B cell (primary cell): ENCODE measurements around the gene JAG1. TPM values are rescaled to one million over a fixed set of nuclear protein-coding genes. Genes with fewer than 3 reads are reported as not detected.

Experiments used
- ATAC-seq: fragments of 200-7000 bp; cut with Tn5 transposase; one replicate; pipeline ENCODE4 v1.10.0; 2021; ENCODE audit warnings: low read depth, mild to moderate bottlenecking, moderate number of reproducible peaks, moderate library complexity
- CTCF ChIA-PET: fragments of 350-600 bp; sonication (Branson Sonifier 250); formaldehyde crosslinking; loops from one replicate; lab custom pipeline; 2021; ENCODE audit warnings: antibody characterized with exemption, inconsistent platforms; lab: Charles Lee
- POLR2A ChIA-PET: fragments of 350-600 bp; sonication (Branson Sonifier 250); formaldehyde crosslinking; loops from one replicate; lab custom pipeline; 2021; ENCODE audit warnings: antibody characterized with exemption; lab: Charles Lee
- DNase-seq: peaks from one replicate; pipeline ENCODE4 v3.0.0; 2013
- H2AFZ ChIP-seq: 2 replicates; pipeline ENCODE4 v1.6.1; 2012; ENCODE audit warnings: mild to moderate bottlenecking, low read depth, low read length; ENCODE audit not compliant: insufficient read depth, poor library complexity, severe bottlenecking
- H3K27ac ChIP-seq, 2 donors: 1 replicate in 1 of 2; 2 replicates in 1 of 2; pipeline ENCODE4 v1.5.1; 2012 to 2013; ENCODE audit warnings: low read length in 2 of 2, mild to moderate bottlenecking in 2 of 2, moderate library complexity in 1 of 2
- H3K27me3 ChIP-seq, 4 experiments: fragments of 200-600 bp in 1 of 4; sonication (generic) in 1 of 4; replicated peaks in 1 of 4; 1 replicate in 2 of 4; 2 replicates in 2 of 4; pipeline versions ENCODE4 v1.6.1 to v1.7.0; 2013 to 2016; ENCODE audit warnings: low read length in 3 of 4, mild to moderate bottlenecking in 2 of 4, mixed read lengths in 1 of 4, moderate library complexity in 1 of 4; ENCODE audit not compliant: insufficient read depth in 4 of 4, control insufficient read depth in 3 of 4; ENCODE audit errors: control extremely low read depth in 1 of 4
- H3K36me3 ChIP-seq, 2 experiments: replicated peaks in 1 of 2; 1 replicate in 1 of 2; 2 replicates in 1 of 2; pipeline versions ENCODE4 v1.6.1 to v1.7.1; 2013; ENCODE audit warnings: low read length in 1 of 2; ENCODE audit not compliant: insufficient read depth in 2 of 2, control insufficient read depth in 1 of 2; ENCODE audit errors: control extremely low read depth in 1 of 2, extremely low read depth in 1 of 2
- H3K4me1 ChIP-seq, 2 donors: fragments of 200-600 bp in 1 of 2; sonication (generic) in 1 of 2; 1 replicate in 1 of 2; 2 replicates in 1 of 2; pipeline versions ENCODE4 v1.5.1 to v1.6.1; 2013 to 2017; ENCODE audit warnings: low read length in 2 of 2; ENCODE audit not compliant: control insufficient read depth in 2 of 2, insufficient read depth in 2 of 2
- H3K4me2 ChIP-seq: replicated peaks from 2 replicates; pipeline ENCODE3; 2012; ENCODE audit warnings: mild to moderate bottlenecking, low read depth, low read length; ENCODE audit not compliant: poor library complexity, severe bottlenecking
- H3K4me3 ChIP-seq, 5 experiments: fragments of 200-600 bp in 1 of 5; sonication (generic) in 1 of 5; 1 replicate in 3 of 5; 2 replicates in 2 of 5; pipeline versions ENCODE4 v1.5.1 to v1.7.0; 2011 to 2016; ENCODE audit warnings: low read length in 4 of 5, mild to moderate bottlenecking in 4 of 5, low read depth in 2 of 5, control low read depth in 1 of 5, moderate library complexity in 1 of 5; ENCODE audit not compliant: insufficient read depth in 1 of 5; ENCODE audit errors: control extremely low read depth in 1 of 5, extremely low read depth in 1 of 5
- H3K79me2 ChIP-seq: fragments of 200-600 bp; sonication (generic); one replicate; pipeline ENCODE4 v1.6.0; 2016; ENCODE audit warnings: low read length; ENCODE audit not compliant: control insufficient read depth, insufficient read depth
- H3K9ac ChIP-seq: fragments of 200-600 bp; sonication (generic); 2 replicates; pipeline ENCODE4 v1.6.1; 2017; ENCODE audit warnings: mild to moderate bottlenecking, low read length, moderate library complexity
- H3K9me3 ChIP-seq, 3 donors: one replicate each; pipeline versions ENCODE4 v1.6.1 to v1.7.1; 2013; ENCODE audit warnings: low read length in 2 of 3; ENCODE audit not compliant: control insufficient read depth in 2 of 3, insufficient read depth in 1 of 3; ENCODE audit errors: control extremely low read depth in 1 of 3
- H4K20me1 ChIP-seq: 2 replicates; pipeline ENCODE4 v1.6.0; 2012; ENCODE audit warnings: mild to moderate bottlenecking, low read length; ENCODE audit not compliant: insufficient read depth, control insufficient read depth, poor library complexity, severe bottlenecking
- H3K27ac Mint-ChIP-seq: one replicate; pipeline ENCODE4 v1.8.0; 2021; ENCODE audit warnings: mixed read lengths
- H3K27me3 Mint-ChIP-seq: one replicate; pipeline ENCODE4 v1.8.0; 2021; ENCODE audit warnings: mixed read lengths
- H3K4me1 Mint-ChIP-seq: one replicate; pipeline ENCODE4 v1.8.0; 2021; ENCODE audit warnings: mixed read lengths
- H3K4me3 Mint-ChIP-seq: one replicate; pipeline ENCODE4 v1.8.0; 2021; ENCODE audit warnings: mixed read lengths
- H3K9me3 Mint-ChIP-seq: one replicate; pipeline ENCODE4 v1.8.0; 2022; ENCODE audit warnings: mixed read lengths; ENCODE audit not compliant: insufficient read depth
- EZH2 ChIP-seq: IDR thresholded peaks from 2 replicates; pipeline ENCODE4 v1.6.1; 2012; ENCODE audit warnings: borderline replicate concordance, low read depth, mild to moderate bottlenecking, moderate library complexity, low read length; ENCODE audit not compliant: insufficient read depth, poor library complexity, severe bottlenecking
- WGBS: methylation state at CpG from one replicate; pipeline ENCODE4 v1.1.5; 2013; ENCODE audit warnings: missing lambda C conversion rate; ENCODE audit not compliant: insufficient coverage; 5-methylcytosine and 5-hydroxymethylcytosine counted together
- intact Hi-C: fragments of 100-400 bp; cut with micrococcal nuclease; formaldehyde crosslinking; loops from one replicate; pipeline ENCODE4 v1.10.0; 2022
- polyA plus RNA-seq: library from polyadenylated mRNA; depleted of rRNA; stranded (reverse); fragments of >200 nt; gene quantifications from 2 replicates; pipeline ENCODE4 v1.2.3, GENCODE V29; 2012
- total RNA-seq, 2 donors: library from RNA; stranded (reverse); fragments of 120-200 nt in 1 of 2; gene quantifications; 1 replicate in 1 of 2; 2 replicates in 1 of 2; pipeline versions ENCODE4 v1.2.3 to v1.2.4, GENCODE V29; 2013 to 2022
- TF ChIP-seq, protein P1 (sequence below): fragments of 200-600 bp; IDR thresholded peaks from one replicate; pipeline ENCODE4 v1.8.0; 2022; ENCODE audit warnings: antibody characterized with exemption, mild to moderate bottlenecking

Gene JAG1
- total and polyA plus RNA-seq, 2 donors (not counting 1 experiment from before 2014, with no cell fraction given), result not detected

DNA sequence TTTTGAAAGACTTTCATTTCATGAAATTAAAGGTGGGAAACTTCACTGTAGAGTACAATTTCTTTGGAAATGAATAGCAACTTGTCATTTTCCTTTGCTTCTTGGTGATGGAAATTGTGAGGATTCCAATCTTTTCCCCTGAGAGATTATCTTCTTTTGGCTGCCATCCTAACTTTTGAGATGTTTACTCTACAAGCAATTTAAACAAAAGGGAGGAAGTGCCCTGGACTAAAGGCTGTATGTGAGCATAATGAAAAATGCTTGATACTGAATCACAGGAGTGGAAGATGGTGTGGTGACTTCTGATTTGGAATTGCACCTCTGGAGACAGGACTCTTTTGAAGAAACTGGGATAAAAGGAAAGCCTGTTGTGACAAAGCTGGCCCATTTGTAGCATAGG, 43.1 kb upstream of the JAG1 start:
- ATAC-seq (no peak), DNase-seq (no peak)
- H3K27ac Mint-ChIP-seq, result no peak overlapping the region
- H4K20me1 ChIP-seq, result no peaks in the 10 kb centered on the region
- no peaks in the 10 kb centered on the region for H3K36me3 ChIP-seq
- peaks cover 16% of the 10 kb centered on the region for H3K27me3 Mint-ChIP-seq
- H3K9me3 Mint-ChIP-seq, result no peaks in the 10 kb centered on the region
- H3K4me1 Mint-ChIP-seq, result no peaks in the 10 kb centered on the region
- no peaks in the 10 kb centered on the region for H3K79me2 ChIP-seq
- H3K4me2 ChIP-seq, result no peak overlapping the region
- no peaks in the 10 kb centered on the region for H3K4me1 ChIP-seq
- ChIA-PET POLR2A (no interaction called here), CTCF (no interaction called here)
- H2AFZ ChIP-seq, result no peak overlapping the region
- H3K4me3 Mint-ChIP-seq, result no peak overlapping the region
- no peak overlapping the region for H3K9ac ChIP-seq
- H3K27ac ChIP-seq, result no peak overlapping the region
- no peaks in the 10 kb centered on the region for H3K27me3 ChIP-seq
- no peak overlapping the region for H3K4me3 ChIP-seq
- intact Hi-C loops, result no loop called here
- no peak for TF ChIP-seq EZH2
- TF ChIP-seq, protein P1, sequence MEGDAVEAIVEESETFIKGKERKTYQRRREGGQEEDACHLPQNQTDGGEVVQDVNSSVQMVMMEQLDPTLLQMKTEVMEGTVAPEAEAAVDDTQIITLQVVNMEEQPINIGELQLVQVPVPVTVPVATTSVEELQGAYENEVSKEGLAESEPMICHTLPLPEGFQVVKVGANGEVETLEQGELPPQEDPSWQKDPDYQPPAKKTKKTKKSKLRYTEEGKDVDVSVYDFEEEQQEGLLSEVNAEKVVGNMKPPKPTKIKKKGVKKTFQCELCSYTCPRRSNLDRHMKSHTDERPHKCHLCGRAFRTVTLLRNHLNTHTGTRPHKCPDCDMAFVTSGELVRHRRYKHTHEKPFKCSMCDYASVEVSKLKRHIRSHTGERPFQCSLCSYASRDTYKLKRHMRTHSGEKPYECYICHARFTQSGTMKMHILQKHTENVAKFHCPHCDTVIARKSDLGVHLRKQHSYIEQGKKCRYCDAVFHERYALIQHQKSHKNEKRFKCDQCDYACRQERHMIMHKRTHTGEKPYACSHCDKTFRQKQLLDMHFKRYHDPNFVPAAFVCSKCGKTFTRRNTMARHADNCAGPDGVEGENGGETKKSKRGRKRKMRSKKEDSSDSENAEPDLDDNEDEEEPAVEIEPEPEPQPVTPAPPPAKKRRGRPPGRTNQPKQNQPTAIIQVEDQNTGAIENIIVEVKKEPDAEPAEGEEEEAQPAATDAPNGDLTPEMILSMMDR, result no peak
- H3K9me3 ChIP-seq, result no peaks in the 10 kb centered on the region

DNA sequence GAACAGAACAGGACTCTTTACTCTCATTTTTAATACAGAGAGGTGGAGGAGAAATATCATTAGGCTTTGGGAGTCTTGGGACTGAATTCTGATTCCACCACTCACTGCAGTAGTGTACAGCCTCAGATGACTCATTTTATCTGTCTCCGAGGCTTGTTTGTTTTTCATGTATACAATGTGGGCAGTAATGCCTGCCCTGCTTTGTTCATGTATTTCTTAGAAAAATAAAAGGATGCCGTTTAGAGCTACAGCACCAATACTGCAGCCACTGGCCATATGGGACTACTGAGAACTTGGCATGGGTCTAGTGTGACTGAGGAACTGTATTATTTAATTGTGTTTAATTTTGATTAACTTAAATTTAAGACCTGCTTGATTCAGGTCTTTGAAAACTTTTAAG, 41.2 kb upstream of the JAG1 start:
- ATAC-seq (no peak), DNase-seq (no peak)
- Histone ChIP-seq H3K9ac (no peak overlapping the region), H2AFZ (no peak overlapping the region), H3K4me3 (no peak overlapping the region), H3K4me1 (no peaks in the 10 kb centered on the region), H3K9me3 (no peaks in the 10 kb centered on the region), H3K79me2 (no peaks in the 10 kb centered on the region), H3K27me3 (no peaks in the 10 kb centered on the region), H3K27ac (no peak overlapping the region), H3K4me2 (no peak overlapping the region), H3K36me3 (no peaks in the 10 kb centered on the region), H4K20me1 (no peaks in the 10 kb centered on the region)
- no peak overlapping the region for H3K4me3 Mint-ChIP-seq
- peaks cover 7% of the 10 kb centered on the region for H3K27me3 Mint-ChIP-seq
- no peaks in the 10 kb centered on the region for H3K9me3 Mint-ChIP-seq
- ChIA-PET POLR2A (no interaction called here), CTCF (no interaction called here)
- TF ChIP-seq EZH2, result no peak
- TF ChIP-seq, protein P1, result no peak
- intact Hi-C loops, result no loop called here
- WGBS, result 100% methylated on average over 1 of the region's 2 CpGs
- no peaks in the 10 kb centered on the region for H3K4me1 Mint-ChIP-seq
- H3K27ac Mint-ChIP-seq, result no peak overlapping the region
